ENCODE data around the gene IFT57. TPM values are rescaled to one million over a fixed set of nuclear protein-coding genes. Genes with fewer than 3 reads are reported as not detected.

Gene IFT57
- total RNA-seq, 1 donor from 2014 or later = 90.5 TPM

GRCh38 chr3:108113975-108114374, 108.2 kb downstream of the IFT57 start:
- H3K79me2 ChIP-seq (ENCODE audit: low read depth) = no peaks in the 10 kb centered on the region
- Mint-ChIP-seq H3K4me3 (no peak overlapping the region), H3K9me3 (no peaks in the 10 kb centered on the region), H3K4me1 (peaks cover 5% of the 10 kb centered on the region), H3K27me3 (ENCODE audit: insufficient read depth, low read depth) (no peaks in the 10 kb centered on the region), H3K27ac (no peak overlapping the region), H3K36me3 (no peaks in the 10 kb centered on the region)
- H3K4me1 ChIP-seq = no peaks in the 10 kb centered on the region
- no peak overlapping the region for H3K4me2 ChIP-seq
- H3K36me3 ChIP-seq = no peaks in the 10 kb centered on the region
- H3K27me3 ChIP-seq = no peaks in the 10 kb centered on the region
- TF ChIP-seq EZH2 (IDR thresholded peaks at IDR 0.05) (no peak), EZH2phosphoT487 (IDR thresholded peaks at IDR 0.05) (no peak)
- TF ChIP-seq, protein P1, sequence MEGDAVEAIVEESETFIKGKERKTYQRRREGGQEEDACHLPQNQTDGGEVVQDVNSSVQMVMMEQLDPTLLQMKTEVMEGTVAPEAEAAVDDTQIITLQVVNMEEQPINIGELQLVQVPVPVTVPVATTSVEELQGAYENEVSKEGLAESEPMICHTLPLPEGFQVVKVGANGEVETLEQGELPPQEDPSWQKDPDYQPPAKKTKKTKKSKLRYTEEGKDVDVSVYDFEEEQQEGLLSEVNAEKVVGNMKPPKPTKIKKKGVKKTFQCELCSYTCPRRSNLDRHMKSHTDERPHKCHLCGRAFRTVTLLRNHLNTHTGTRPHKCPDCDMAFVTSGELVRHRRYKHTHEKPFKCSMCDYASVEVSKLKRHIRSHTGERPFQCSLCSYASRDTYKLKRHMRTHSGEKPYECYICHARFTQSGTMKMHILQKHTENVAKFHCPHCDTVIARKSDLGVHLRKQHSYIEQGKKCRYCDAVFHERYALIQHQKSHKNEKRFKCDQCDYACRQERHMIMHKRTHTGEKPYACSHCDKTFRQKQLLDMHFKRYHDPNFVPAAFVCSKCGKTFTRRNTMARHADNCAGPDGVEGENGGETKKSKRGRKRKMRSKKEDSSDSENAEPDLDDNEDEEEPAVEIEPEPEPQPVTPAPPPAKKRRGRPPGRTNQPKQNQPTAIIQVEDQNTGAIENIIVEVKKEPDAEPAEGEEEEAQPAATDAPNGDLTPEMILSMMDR (IDR thresholded peaks at IDR 0.05) = no peak
- H3F3A ChIP-seq (ENCODE audit: low read depth) = no peaks in the 10 kb centered on the region
- no peak overlapping the region for H3K9ac ChIP-seq
- H3K4me3 ChIP-seq = no peak overlapping the region
- no peaks in the 10 kb centered on the region for H4K20me1 ChIP-seq (ENCODE audit: low read depth)
- no peak overlapping the region for H3K27ac ChIP-seq
- no peaks in the 10 kb centered on the region for H3K9me3 ChIP-seq (ENCODE audit: low read depth)
- no peak for DNase-seq (ENCODE audit: low spot score)
- H2AFZ ChIP-seq (replicated peaks) = peak overlapping the region; percentile 48

GRCh38 chr3:108110934-108111333, 111.3 kb downstream of the IFT57 start:
- no peaks in the 10 kb centered on the region for H3K79me2 ChIP-seq (ENCODE audit: low read depth)
- peaks cover 4% of the 10 kb centered on the region for H3K4me1 Mint-ChIP-seq
- no peak overlapping the region for H2AFZ ChIP-seq (replicated peaks)
- no peak overlapping the region for H3K27ac Mint-ChIP-seq
- no peak overlapping the region for H3K4me3 Mint-ChIP-seq
- DNase-seq (ENCODE audit: low spot score) = no peak
- H3F3A ChIP-seq (ENCODE audit: low read depth) = no peaks in the 10 kb centered on the region
- TF ChIP-seq EZH2 (IDR thresholded peaks at IDR 0.05) (no peak), EZH2phosphoT487 (IDR thresholded peaks at IDR 0.05) (no peak)
- TF ChIP-seq, protein P1 (IDR thresholded peaks at IDR 0.05) = no peak
- H3K4me2 ChIP-seq = no peak overlapping the region
- H3K9ac ChIP-seq = no peak overlapping the region
- no peaks in the 10 kb centered on the region for H3K27me3 ChIP-seq
- H3K4me3 ChIP-seq = no peak overlapping the region
- H3K27ac ChIP-seq = no peak overlapping the region
- H4K20me1 ChIP-seq (ENCODE audit: low read depth) = no peaks in the 10 kb centered on the region
- H3K4me1 ChIP-seq = no peaks in the 10 kb centered on the region
- H3K9me3 Mint-ChIP-seq = no peaks in the 10 kb centered on the region
- H3K27me3 Mint-ChIP-seq (ENCODE audit: insufficient read depth, low read depth) = no peaks in the 10 kb centered on the region
- no peaks in the 10 kb centered on the region for H3K36me3 ChIP-seq
- H3K36me3 Mint-ChIP-seq = no peaks in the 10 kb centered on the region
- H3K9me3 ChIP-seq (ENCODE audit: low read depth) = no peaks in the 10 kb centered on the region

Other genes starting within 250 kb of the IFT57 start
- gene CD47, start 131.4 kb downstream of the IFT57 start, total RNA-seq (ENCODE audit: low replicate concordance) = 81.3 and 102 TPM in 2 replicates
- gene HHLA2, start 74.1 kb upstream of the IFT57 start, total RNA-seq (ENCODE audit: low replicate concordance) = not detected in 2 replicates